PFSK-1 (cell line): Measurements from ENCODE around the gene PGAP3.

Experiments used
- FOXP2 ChIP-seq: optimal IDR thresholded peaks from 2 replicates; pipeline ENCODE3; 2011; ENCODE audit warnings: borderline replicate concordance, control low read depth, inconsistent platforms; ENCODE audit not compliant: insufficient read depth; ENCODE audit errors: extremely low read length, extremely low read depth
- POLR2AphosphoS5 ChIP-seq: IDR thresholded peaks from 2 replicates; pipeline ENCODE4 v1.6.1; 2012; ENCODE audit warnings: low read depth, mild to moderate bottlenecking, control low read depth, low read length, moderate library complexity
- TAF1 ChIP-seq: IDR thresholded peaks from 2 replicates; pipeline ENCODE4 v1.6.1; 2012; ENCODE audit warnings: low read length, control low read depth, borderline replicate concordance; ENCODE audit not compliant: insufficient read depth

GRCh38 chr17:39701012-39701783 lies 13.3 kb upstream of the PGAP3 start:
- TF ChIP-seq POLR2AphosphoS5 (no peak), FOXP2 (no peak), TAF1 (no peak)
